HG03280 (cell line): ENCODE results near the gene PRKAR1B.

ENCODE experiments used
- ATAC-seq: cut with Tn5 transposase; IDR thresholded peaks from one replicate; pipeline ENCODE4 v1.9.1; 2021; ENCODE audit warnings: mild to moderate bottlenecking, moderate library complexity; ENCODE audit not compliant: unreplicated experiment

PRKAR1B gene

DNA sequence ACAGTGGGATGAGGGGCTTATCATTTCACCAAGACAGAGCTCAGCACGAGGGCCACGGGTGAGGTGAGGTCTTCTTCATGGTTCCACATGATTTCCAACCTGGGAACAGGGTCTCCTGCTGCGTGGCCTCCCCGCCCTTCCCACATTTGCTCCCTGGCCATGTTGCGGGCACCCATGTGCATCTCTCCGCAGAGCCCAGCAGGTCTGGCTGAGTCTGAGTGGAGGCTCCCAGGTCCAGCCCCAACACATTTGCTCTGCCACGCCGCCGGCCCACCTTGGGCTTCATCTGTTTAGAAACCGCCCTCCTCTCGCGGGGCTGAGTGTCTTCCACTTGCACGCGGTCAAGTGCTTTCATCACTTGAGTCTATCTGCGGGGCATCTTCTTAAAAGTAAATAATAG, 14.8 kb upstream of the PRKAR1B start:
- no peak for ATAC-seq

DNA sequence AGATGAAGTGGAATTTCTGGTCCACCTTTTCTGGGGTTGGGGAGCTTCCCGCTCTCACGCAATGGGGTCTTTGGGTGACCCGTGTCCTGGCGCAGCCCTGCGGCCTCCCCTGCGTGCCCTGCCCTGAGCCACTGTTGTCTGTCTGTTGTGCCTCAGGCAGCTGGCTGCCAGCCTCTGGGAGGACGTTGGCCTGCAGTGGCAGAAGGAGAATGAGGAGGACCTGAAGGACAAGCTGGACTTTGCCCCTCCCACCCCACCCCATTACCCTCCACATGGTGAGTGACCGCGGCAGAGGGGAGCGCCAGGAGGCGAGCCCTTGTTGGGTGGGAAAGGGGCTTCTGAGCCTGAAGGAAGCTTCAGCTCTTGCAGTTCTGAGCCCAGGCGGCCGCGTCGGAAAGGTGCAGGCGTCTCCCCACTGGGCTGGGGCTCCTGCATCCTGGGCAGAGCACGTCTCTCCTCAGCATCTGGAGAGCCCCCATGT, 14.2 kb upstream of the PRKAR1B start:
- ATAC-seq = no peak

DNA sequence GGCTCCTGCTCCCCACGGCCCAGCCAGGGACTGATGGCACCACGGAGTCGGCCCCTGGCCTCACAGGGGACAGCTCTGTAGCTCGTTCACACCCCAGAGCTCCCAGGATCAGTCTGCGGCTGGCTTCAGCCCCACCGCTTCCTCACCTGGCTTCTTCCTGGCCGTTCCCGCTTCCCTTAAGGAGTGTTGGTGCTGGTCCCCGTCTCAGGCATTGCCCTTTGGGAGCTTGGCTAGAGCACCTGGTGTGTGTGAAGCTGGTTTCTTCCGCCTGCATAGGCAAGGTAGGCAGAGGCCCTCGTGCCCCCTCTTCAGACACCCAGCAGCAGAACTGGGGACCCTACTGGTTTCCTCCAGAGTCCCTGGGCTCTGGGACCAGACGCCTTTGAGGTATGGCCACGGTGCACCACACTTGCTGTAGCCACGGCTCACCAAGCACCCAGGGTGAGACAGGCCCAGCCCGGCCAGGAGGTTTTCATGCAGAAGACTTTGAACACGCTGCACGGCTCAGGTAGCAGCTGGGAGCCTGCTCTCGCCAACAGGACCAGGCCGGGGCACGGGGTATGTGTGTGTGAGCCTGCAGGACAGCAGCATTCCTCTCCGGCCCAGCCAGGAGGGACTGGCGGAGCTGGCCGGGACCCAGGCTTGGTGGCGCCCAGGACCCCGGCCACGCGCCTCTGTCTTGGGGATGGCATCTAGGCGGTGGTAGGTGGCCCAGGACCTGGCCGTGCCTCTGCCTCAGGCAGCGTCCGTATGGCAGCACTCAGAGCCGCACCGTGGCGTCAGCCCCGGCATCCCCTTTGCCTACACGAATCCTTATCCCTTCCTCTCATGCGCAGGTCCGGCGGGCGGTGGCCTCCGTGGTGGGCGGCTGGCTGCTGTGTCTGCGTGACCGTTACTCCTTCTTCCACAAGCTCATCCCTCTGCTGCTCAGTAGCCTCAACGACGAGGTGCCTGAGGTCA, 13.2 kb upstream of the PRKAR1B start:
- no peak for ATAC-seq

DNA sequence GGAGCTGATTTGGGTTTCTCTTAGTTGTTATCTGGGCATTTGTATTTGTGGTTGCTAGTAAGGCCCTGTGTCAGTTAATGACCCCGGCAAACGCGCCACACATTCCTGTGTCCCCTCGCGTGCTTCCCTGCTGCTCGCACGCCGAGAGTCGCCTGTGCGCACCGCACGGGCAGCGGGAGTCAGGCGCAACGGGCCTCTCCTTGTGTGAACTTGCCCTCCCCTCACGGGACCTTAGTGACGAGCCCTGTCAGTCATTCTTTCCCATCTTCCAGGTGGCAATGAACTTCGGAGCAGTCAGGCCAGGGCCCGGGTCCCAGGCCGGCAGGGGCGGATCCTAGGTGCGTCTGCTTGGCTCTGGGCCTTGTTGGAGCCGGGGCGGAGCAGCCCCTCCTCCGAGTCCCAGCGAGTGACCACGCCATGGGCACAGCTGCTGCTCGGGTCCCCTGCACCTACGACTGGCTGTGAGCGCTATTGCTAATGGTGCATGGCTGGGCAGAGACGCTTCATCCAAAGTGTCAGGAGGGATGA, 12.4 kb upstream of the PRKAR1B start:
- no peak for ATAC-seq

DNA sequence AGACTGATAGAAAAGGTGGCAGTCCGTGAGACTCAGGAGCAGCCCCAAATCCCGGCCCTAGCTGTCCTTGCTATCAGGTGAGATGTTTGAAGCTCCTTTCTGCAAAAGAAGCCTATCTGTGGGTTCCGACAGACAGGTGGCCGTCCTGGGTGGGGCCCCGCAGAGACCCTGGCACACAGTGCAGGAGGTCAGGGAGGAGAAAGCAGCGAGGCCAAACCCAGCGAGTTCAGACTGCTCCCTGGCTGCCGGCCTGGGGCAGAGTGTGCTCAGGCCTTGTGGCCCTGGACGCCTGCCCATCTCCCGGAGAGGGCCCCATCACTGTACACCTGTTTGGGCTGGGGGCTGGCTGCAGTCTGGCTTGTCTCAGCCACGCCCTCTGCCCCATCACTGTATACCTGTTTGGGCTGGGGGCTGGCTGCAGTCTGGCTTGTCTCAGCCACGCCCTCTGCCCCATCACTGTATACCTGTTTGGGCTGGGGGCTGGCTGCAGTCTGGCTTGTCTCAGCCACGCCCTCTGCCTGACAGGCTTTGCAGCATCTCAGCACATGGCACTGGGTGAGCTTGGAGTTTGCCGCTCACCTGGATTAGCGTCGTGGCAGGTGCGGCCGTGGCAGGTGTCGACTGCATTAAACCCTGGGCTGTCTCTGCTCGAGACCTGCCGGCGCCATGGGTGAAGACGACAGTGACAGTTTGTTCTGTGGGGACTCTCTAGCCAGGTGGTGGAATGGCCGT, 11.8 kb upstream of the PRKAR1B start:
- no peak for ATAC-seq

DNA sequence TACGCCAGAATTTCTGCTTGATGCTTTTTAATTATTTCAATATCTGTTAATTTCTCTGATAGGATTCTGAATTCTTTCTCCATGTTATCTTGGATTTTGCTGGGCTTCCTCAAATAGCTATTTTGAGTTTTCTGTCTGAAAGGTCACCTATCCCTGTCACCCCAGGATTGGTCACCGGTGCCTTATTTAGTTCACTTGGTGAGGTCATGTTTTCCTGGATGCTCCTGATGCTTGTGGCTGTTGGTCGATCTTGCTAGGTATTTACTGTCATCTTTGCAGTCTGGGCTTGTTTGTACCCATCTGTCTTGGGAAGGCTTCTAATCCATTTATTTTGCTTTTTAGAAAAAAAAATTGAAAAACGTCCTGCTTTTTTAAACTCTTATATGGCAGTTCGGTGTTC, 11.2 kb upstream of the PRKAR1B start:
- no peak for ATAC-seq

DNA sequence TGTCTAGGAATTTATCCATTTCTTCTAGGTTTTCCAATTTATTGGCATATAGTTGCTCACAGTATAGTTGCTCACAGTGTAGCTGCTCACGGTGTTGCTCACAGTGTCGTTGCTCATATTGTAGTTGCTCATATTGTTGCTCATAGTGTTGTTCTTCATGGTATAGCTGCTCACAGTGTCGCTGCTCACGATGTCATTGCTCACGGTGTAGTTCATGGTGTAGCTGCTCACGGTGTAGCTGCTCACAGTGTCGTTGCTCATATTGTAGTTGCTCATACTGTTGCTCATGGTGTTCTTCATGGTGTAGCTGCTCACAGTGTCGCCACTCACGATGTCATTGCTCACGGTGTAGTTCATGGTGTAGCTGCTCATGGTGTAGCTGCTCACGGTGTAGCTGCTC, 7.7 kb upstream of the PRKAR1B start:
- ATAC-seq = no peak

DNA sequence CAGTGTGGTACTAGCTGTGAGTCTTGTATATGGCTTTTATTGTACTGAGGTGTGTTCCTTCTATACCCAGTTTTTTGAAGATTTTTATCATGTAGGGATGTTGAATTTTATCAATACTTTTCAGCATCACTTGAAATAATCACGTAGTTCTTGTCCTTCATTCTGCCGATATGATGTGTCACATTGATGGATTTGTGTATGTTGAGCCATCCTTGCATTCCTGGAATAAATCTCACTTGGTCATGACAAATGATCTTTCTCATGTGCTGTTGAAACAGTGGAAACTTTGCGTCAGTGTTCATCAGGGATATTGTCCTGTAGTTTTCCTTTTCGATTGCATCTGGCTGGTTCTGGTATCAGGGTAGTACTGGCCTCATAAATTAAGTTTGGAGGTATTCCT, 7.1 kb upstream of the PRKAR1B start:
- ATAC-seq = no peak

DNA sequence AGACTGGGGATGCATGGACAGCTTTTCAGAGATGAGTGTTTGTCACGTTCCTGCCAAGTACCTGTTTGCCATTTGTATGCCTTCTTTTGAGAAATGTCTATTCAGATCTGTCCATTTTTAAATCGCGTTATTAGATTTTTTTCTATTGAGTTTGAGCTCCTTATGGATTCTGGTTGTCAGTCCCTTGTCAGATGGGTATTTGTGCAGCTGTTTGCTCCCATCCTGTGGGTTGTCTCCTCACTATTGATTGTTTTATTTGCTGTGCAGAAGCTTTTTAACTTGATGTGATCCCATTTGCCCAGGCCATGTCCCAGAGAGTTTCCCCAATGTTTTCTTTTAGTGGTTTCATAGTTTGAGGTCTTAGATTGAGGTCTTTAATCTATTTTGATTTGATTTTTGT, 5.5 kb upstream of the PRKAR1B start:
- ATAC-seq = no peak

DNA sequence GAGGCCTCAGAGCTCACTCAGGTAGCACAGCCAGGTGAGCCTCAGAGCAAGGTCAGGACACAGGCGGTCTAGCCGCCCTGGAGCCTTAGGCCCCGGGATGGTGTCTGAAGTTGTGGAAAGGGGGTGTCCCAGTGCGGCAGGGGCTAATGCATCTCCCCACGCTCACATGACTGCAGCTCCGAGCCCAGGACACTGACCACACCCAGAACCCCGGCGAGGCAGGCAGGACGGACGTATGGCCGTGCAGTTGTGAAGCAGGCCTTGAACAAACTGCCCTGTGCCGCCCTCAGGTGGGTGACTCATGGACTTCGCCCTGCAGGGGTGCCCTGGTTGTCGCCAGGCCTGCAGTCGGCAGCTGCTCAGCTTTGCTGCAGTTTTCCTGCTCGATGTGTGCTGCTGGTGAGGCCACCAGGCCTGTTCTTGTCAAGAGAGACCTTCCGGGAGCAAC, 5.0 kb upstream of the PRKAR1B start:
- ATAC-seq = no peak

DNA sequence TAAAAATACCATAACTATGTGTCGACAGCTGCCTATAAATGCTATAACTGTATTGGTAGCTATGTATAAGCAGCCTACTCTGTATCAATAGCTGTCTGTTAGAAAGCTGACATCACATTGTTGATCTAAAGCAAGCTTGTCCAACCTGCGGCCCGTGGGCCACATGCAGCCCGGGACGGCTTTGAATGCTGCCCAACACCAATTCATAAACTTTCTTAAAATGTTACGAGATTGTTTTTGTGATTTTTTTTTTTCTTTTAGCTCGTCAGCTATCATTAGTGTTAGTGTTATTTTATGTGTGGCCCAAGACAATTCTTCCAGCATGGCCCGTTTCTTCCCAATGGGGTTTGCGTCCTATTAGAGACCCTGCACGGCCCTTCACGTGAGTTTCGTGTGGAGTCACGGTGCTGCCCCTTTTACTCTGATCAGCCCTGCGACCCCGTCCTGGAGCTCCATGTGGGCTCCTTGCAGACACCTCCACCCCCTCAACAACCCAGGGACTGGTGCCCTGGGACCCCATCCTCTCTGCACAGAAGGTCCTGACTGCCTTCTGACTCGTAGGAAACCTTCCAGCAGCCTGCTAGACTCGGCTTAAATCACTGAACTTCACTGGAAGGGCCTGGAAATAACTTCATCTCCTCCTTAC, 4.5 kb upstream of the PRKAR1B start:
- no peak for ATAC-seq

DNA sequence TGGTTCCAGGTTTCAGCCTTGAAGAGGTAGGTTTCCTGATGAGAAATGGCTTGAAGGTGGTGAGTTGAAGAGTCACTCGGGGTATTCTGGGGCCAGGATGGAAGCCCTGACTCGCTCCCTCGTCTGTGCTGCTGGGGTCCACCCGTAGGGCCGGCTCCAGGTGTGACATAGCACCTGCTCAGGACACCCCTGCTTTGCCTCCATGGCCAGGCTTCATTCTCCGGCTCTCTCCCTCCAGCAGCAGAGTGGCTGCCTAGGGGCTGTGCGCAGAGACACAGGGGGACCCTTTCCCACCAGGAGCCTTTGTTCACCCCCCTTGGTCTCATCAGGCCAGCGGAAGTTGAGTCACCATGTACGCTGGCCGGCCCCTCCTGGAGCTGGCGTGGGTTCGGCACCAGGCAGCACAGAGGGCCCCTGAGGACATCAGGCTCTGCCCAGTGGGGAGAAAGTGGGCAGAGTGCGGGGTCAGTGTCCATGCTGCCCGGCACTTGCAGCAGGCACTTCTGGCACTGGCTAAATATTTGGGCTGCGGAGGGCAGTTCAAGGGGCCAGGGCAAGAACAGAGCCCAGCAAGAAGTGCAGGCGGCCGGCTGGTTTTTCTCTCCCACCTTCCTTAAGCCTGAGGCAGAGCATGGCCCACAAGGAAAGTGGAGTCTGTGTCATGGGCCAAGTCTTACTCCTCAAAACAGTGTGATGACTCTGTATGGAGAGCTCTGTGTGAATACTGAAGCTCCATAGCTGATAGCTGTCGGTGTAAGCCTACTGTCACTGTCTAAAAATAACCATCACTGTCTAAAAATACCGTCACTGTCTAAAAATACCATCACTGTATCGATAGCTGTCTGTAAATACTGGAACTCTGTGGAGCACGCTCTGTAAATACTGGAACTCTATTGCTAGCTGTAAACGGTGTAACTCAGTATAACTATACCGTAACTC, 3.7 kb upstream of the PRKAR1B start:
- ATAC-seq = no peak

DNA sequence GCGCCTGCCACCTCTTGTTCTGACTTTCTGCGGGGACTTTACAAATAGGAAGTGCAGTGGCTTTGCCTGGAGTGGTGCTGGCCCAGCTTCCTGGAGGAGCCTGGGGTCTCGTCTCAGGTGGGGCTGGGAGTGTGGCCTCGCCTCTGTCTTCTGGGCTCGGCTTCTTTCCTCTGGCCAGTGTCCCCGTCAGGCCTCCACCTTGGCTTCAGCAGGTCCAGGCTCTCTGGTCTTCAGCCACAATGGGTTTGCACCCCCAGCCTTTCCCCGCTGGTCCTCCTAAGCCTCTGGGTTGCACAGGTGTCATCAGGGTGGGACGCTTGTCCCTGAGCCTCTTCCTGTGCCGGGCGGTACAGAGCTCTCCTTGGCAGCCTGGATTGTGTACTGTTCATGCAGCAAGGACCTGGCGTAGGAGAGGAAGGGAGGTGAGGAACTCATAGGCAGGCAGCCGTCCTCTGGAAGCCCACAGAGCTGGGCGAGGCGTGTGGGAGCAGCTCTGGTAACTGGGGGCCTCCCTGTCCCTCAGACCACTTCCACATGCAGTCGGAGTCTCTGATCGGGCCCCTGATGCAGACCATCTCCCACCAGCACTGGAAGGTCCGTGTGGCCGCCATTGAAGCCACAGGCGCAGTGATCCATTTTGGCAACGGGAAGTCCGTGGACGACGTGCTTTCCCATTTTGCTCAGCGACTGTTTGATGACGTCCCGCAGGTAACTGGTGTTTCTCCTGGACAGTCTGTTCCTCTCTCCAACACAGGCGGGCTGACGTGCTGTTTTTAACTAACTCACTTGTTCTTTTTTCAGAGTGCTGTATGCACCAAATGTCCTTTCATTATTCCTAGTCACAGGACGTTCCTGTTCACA, 2.3 kb upstream of the PRKAR1B start:
- no peak for ATAC-seq

DNA sequence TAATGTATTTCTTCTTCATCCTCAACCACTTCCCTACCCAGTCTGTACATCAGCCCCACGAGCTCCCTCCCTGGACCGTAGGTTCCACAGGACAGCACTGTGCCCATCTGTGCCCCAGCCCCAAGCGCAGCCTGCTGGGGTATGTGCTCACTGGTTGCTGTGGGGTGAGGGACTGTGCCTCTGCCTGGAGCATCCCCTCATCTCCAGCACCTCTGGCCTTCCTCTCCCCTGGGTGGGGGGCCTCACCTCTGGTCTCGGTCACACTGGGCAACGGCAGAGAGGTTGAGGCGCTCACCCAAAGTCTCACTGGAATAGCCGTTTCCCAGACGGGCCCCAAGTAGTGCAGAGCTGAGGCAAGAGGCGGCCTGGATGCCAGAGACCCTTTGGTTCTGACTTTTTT, 1.5 kb upstream of the PRKAR1B start:
- no peak for ATAC-seq

DNA sequence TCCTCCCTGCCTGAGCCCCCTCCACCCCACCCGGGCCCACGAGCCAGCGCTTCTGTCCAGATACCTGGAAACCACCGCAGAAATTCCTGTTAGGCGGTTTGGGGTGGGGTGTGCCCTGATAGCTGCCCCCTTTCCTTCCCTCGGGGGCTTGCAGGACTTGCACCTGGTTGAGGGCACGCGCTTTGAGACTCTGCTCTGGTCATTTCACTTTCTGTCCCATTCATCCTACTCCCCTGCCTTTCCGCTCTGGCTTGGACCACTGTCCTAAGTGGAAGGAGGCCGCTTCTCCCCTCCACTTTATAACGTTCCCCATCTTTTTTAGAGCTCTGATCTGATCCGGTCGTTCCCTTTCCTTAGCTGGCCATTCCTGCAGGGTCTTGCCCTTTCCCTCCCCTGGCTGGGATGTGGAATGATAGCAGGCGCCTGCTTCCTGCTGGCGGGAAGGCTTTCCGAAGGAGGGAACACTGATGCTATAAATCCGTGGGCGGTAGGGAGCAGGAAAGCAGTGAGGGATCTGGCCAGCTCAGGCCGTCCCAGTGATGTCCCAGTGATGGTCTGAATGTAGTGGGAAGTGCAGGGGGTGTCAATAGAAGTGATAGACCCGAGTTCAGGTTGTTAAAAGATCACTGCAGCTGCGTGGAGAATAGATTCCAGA, 852 bp upstream of the PRKAR1B start:
- no peak for ATAC-seq

DNA sequence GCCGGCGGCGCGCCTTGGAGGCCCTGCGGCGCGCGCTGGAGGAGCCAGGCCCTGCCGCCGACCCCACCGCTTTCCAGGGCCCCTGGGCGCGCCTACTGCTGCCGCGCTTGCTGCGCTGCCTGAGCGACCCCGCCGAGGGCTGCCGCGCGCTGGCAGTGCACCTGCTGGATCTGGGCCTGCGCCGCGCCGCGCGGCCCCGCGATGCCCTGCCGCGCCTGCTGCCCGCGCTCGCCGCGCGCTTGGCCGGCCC, 302 bp downstream of the PRKAR1B start:
- ATAC-seq = peak; percentile 20

DNA sequence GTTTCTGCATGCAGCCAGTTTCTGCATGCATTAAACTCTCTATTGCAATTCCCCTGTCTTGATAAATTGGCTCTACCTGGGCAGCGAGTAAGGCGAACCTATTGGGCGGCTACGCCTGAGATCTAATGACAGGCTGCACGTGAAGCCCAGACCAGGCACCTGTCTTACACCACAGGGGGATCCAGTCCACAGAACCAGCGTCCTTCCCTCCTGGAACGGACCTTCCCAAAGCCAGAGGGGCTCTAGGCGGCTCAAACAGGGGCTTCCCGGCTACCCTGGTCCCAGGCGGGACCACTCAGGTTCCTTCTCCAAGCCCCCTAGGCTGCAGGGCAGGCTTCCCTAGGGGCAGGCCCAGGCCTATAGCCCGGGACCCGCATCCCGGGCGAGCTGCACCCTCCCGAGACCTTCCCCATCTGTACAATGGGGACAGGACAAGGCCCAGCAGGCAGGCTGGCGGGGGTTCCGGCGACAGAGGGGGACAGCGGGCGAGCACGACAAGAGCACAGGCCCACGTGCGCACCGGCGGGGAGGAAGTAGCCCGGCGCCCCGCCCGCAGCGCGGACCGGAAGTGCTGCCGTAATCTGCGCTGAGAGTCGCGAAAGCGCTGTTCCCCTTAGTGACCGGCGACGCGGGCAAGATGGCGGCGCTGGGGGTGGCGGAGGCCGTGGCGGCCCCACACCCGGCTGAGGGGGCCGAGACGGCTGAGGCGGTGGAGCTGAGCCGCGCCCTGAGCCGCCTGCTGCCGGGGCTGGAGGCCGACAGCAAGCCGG, 812 bp downstream of the PRKAR1B start, which contains the start of gene DNAAF5:
TSS of gene DNAAF5 (plus strand) at position 616 of the 770 bp plus-strand sequence. CDS start at position 638, 22 bp downstream.
- ATAC-seq = peak; percentile 87
